Mucosa of descending colon (tissue), 3 donors: ENCODE measurements around the gene DGKB. TPM values are rescaled to one million over a fixed set of nuclear protein-coding genes. Genes with fewer than 3 reads are reported as not detected.

Experiments used
- ATAC-seq: fragments of 200-7000 bp; cut with Tn5 transposase; one replicate; pipeline ENCODE4 v1.9.1; 2020; ENCODE audit warnings: mild to moderate bottlenecking, moderate library complexity
- DNase-seq, 3 donors: peaks; one replicate each; pipeline ENCODE4 v3.0.0-alpha.2; 2020
- H3K36me3 ChIP-seq: fragments of 200-600 bp; one replicate; pipeline ENCODE4 v1.8.0; 2021; ENCODE audit warnings: low read depth, mild to moderate bottlenecking
- H3K4me1 ChIP-seq: fragments of 200-600 bp; one replicate; pipeline ENCODE4 v1.8.0; 2021; ENCODE audit warnings: low read depth, mild to moderate bottlenecking
- H3K4me3 ChIP-seq: fragments of 200-600 bp; one replicate; pipeline ENCODE4 v1.8.0; 2021; ENCODE audit warnings: mild to moderate bottlenecking
- H3K9me3 ChIP-seq: fragments of 200-600 bp; one replicate; pipeline ENCODE4 v1.8.0; 2021; ENCODE audit warnings: mild to moderate bottlenecking
- intact Hi-C, 2 donors: fragments of 100-400 bp; cut with DNase I in 1 of 2; cut with micrococcal nuclease in 1 of 2; formaldehyde crosslinking; loops; one replicate each; pipeline versions ENCODE4 v1.11.0 to v1.11.1; 2022; cut with DNase I, micrococcal nuclease
- total RNA-seq, 3 donors: library from RNA; stranded (reverse); fragmentation: NEBNext Ultra II Directional in 2 of 3; extraction: Animal tissue kit (Norgen Biotek cat#: 25700) in 2 of 3; gene quantifications; one replicate each; pipeline versions ENCODE4 v1.2.1 to v1.2.4, GENCODE V29; 2021 to 2023
- TF ChIP-seq, protein P1 (sequence below): fragments of 200-600 bp; IDR thresholded peaks from one replicate; pipeline ENCODE4 v1.8.0; 2022; ENCODE audit warnings: antibody characterized with exemption, mild to moderate bottlenecking
- donor health status: DM: no; HTN: no; CAD: no; lungs with moderate emphysema.
- donor health status: DM: no; HTN: no; CAD: no.
- donor health status: DM: no; HTN: yes; CAD: no.

Gene DGKB
- total RNA-seq, 3 donors from 2014 or later: 0.19 to 5.6 (median 0.78) TPM

DNA sequence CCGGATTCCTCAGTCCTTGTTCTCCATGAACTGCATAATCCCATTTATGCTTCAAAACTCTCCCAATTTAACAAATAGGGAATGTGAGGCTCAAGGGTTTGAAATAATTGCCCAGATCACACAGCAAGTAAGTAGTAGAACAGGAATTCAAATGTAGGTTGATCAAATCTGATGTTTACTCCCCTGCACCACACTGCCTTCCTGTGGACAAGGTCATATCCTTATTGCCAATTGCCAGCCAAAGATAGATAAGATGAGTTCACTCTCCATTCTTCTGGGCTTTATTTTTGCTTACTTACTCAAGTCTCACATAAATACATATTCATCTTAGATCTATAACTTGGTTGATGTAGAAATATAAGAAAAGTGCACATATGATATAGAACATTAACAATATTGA, 477.9 kb downstream of the DGKB start:
- no peaks in the 10 kb centered on the region for H3K4me1 ChIP-seq
- H3K36me3 ChIP-seq: no peaks in the 10 kb centered on the region
- DNase-seq: no peak
- TF ChIP-seq, protein P1, sequence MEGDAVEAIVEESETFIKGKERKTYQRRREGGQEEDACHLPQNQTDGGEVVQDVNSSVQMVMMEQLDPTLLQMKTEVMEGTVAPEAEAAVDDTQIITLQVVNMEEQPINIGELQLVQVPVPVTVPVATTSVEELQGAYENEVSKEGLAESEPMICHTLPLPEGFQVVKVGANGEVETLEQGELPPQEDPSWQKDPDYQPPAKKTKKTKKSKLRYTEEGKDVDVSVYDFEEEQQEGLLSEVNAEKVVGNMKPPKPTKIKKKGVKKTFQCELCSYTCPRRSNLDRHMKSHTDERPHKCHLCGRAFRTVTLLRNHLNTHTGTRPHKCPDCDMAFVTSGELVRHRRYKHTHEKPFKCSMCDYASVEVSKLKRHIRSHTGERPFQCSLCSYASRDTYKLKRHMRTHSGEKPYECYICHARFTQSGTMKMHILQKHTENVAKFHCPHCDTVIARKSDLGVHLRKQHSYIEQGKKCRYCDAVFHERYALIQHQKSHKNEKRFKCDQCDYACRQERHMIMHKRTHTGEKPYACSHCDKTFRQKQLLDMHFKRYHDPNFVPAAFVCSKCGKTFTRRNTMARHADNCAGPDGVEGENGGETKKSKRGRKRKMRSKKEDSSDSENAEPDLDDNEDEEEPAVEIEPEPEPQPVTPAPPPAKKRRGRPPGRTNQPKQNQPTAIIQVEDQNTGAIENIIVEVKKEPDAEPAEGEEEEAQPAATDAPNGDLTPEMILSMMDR: no peak
- no peak overlapping the region for H3K4me3 ChIP-seq
- ATAC-seq: no peak
- H3K9me3 ChIP-seq: no peaks in the 10 kb centered on the region
- intact Hi-C loops: no loop called here

DNA sequence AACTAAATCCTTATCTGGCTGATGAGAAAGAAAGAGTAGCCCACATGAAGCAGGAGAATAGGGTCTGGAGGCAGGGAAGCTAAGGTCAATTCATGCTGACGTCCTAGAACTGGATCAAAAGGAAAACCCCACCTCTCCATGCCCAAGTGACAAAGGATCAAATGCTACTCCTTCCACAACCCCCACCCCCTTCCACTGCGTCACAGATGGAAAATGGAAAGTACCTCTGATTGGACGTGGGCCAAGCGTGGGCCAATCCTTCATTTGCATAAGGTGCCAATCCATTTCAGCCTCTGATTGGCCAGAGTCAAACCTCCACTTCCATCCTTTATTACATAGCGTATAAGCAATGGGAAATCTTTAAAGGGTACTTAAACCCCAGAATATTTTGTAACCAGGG, 481.8 kb downstream of the DGKB start:
- DNase-seq (no peak), ATAC-seq (no peak)
- Histone ChIP-seq H3K36me3 (no peaks in the 10 kb centered on the region), H3K9me3 (no peaks in the 10 kb centered on the region), H3K4me1 (no peaks in the 10 kb centered on the region), H3K4me3 (no peak overlapping the region)
- TF ChIP-seq, protein P1: no peak
- intact Hi-C loops: no loop called here

DNA sequence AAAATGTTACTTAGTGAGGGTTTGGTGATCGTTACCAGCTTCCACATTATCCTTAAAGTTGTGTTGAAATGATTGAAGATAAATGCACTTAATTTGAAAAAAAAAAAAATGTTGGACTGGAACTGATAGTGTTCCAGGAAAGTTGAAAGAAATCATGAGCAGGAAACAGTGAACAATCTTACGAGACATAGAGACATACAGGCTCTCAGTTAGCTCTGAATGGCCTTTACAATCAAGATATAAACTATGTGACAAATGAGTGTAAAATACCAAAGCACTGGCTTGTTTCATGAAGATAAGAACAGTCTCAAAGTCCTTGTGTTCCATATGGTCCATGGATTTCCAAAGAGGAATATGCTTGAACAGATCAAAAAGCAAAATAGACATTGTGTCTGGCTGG, 483.0 kb downstream of the DGKB start:
- TF ChIP-seq, protein P1: no peak
- no peak for ATAC-seq
- Histone ChIP-seq H3K36me3 (no peaks in the 10 kb centered on the region), H3K4me1 (no peaks in the 10 kb centered on the region), H3K4me3 (no peak overlapping the region), H3K9me3 (no peaks in the 10 kb centered on the region)
- DNase-seq: no peak
- intact Hi-C loops: no loop called here

DNA sequence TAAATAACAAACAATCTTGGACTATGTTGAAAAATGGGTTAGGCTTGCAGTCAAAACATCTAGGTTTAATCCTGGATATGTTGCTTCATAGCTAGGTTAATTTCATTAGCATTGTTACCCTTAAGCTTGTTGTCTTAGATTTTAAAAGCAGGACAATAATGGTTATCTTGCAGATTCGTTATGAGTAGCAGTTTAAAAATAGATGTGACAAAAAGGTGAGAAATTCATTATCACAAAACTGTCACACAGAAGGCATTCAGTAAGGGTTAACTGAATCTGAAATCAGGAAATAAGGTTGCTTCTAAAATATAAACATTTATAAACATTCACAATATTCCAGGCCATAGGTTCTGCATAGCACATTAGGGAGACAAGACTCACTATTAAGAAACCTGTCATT, 483.9 kb downstream of the DGKB start:
- Histone ChIP-seq H3K36me3 (no peaks in the 10 kb centered on the region), H3K4me3 (no peak overlapping the region), H3K9me3 (no peaks in the 10 kb centered on the region), H3K4me1 (no peaks in the 10 kb centered on the region)
- DNase-seq (no peak), ATAC-seq (no peak)
- intact Hi-C loops: no loop called here
- TF ChIP-seq, protein P1: no peak

DNA sequence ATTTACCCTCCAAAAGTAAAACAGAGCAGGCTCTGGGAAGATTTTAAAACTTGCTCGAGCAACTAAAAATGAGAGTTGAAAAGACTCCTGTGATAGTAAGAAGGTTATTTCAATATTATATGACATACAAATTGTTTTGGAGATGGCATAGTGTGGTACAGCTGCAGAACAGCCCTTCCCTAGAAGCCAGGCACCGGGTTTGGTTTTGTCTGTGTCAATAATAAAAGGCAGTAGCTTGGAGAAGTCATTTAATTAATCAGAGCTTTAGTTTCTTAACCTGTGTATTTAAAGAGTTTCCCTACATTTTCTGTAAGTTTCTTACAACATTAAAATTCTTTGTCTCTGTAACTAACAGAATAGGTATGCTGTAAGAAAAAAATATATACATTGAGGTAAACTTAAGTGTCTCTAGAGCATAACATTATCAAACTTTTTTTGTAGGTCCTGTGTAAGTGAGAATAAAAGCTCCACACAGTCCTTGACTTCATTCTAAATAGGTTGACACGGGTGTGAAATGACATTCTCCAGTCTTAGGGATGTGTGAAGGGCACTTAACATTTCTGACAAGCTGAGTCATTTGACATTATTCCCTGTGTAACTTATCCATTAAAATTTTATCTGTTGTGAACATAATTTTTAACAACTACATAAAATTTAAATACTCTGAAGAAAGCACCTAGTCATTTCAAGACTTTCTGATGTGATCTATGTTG, 488.1 kb downstream of the DGKB start:
- intact Hi-C loops: no loop called here
- ATAC-seq (no peak), DNase-seq (no peak)
- no peaks in the 10 kb centered on the region for H3K4me1 ChIP-seq
- H3K9me3 ChIP-seq: no peaks in the 10 kb centered on the region
- H3K36me3 ChIP-seq: no peaks in the 10 kb centered on the region
- TF ChIP-seq, protein P1: no peak
- no peak overlapping the region for H3K4me3 ChIP-seq
